ENCODE measurements around the gene ASH1L. TPM values are rescaled to one million over a fixed set of nuclear protein-coding genes. Genes with fewer than 3 reads are reported as not detected.

Gene ASH1L
- total and polyA plus RNA-seq, 9 of the 15 experiments (the other 6 are each of a cell fraction or from before 2014, with no cell fraction given) = 2.0 to 23.3 (median 14.6) TPM

DNA sequence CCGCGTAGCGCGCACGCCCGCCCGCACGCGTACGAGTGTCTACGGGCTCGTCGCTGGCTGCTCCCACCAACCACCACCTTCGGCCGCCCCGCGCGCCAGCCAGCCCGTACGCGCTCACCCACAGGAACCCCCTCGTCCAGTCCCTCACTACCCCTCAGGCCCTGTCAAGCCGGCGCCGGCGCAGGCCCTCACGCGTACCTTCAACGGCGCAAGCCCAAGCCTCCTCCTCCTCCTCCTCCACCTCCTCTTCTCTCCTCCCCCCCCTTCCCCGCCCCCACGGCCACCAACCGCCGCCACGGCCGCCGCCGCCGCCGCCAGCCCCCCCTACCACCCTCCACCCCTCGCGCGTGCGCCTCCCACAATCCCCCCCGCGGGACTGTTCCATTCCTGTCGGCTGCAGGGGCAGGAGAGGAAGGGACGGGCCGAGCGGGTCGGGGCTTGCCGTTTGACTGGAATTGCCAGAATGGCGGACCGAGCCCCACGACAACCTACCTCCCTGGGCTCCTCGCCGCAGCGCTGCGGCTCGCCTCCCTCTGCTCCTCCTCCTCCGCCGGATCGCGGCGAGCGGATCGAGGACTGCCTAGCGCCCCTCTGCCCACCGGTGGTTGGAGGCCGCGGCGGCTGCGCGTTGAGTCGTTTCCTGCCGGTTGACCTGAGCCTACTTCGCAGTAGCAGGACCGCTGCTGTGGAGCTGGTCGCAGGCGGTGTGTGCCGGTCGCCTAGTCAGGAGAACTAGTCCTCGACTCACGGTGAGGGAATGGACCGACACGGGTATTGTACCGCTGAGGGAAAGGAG is at the start of gene ASH1L (continued):
- TF ChIP-seq, protein P1, sequence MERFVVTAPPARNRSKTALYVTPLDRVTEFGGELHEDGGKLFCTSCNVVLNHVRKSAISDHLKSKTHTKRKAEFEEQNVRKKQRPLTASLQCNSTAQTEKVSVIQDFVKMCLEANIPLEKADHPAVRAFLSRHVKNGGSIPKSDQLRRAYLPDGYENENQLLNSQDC (CRISPR knock-in tag; IDR thresholded peaks at IDR 0.05) = 0 out of 2 replicates have a peak, but pooled peaks have one; percentile 4
- TF ChIP-seq, protein P2, sequence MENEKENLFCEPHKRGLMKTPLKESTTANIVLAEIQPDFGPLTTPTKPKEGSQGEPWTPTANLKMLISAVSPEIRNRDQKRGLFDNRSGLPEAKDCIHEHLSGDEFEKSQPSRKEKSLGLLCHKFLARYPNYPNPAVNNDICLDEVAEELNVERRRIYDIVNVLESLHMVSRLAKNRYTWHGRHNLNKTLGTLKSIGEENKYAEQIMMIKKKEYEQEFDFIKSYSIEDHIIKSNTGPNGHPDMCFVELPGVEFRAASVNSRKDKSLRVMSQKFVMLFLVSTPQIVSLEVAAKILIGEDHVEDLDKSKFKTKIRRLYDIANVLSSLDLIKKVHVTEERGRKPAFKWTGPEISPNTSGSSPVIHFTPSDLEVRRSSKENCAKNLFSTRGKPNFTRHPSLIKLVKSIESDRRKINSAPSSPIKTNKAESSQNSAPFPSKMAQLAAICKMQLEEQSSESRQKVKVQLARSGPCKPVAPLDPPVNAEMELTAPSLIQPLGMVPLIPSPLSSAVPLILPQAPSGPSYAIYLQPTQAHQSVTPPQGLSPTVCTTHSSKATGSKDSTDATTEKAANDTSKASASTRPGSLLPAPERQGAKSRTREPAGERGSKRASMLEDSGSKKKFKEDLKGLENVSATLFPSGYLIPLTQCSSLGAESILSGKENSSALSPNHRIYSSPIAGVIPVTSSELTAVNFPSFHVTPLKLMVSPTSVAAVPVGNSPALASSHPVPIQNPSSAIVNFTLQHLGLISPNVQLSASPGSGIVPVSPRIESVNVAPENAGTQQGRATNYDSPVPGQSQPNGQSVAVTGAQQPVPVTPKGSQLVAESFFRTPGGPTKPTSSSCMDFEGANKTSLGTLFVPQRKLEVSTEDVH (IDR thresholded peaks at IDR 0.05; ENCODE audit: low read depth, partially characterized antibody) = peak; percentile 46
- TF ChIP-seq, protein P3, sequence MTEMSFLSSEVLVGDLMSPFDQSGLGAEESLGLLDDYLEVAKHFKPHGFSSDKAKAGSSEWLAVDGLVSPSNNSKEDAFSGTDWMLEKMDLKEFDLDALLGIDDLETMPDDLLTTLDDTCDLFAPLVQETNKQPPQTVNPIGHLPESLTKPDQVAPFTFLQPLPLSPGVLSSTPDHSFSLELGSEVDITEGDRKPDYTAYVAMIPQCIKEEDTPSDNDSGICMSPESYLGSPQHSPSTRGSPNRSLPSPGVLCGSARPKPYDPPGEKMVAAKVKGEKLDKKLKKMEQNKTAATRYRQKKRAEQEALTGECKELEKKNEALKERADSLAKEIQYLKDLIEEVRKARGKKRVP (CRISPR knock-in tag; IDR thresholded peaks at IDR 0.05) = 0 out of 2 replicates have a peak, but pooled peaks have one; percentile 16
- peak; percentile 69 for TF ChIP-seq PHF20 (IDR thresholded peaks at IDR 0.05; ENCODE audit: partially characterized antibody)
- TF ChIP-seq, protein P4, sequence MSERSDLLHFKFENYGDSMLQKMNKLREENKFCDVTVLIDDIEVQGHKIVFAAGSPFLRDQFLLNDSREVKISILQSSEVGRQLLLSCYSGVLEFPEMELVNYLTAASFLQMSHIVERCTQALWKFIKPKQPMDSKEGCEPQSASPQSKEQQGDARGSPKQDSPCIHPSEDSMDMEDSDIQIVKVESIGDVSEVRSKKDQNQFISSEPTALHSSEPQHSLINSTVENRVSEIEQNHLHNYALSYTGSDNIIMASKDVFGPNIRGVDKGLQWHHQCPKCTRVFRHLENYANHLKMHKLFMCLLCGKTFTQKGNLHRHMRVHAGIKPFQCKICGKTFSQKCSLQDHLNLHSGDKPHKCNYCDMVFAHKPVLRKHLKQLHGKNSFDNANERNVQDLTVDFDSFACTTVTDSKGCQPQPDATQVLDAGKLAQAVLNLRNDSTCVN (CRISPR knock-in tag; IDR thresholded peaks at IDR 0.05) = peak; percentile 54; the same call in 1 of the 2 replicates
- TF ChIP-seq FOXA3 (CRISPR knock-in tag; conservative IDR thresholded peaks at IDR 0.05 in 1 of 2, IDR thresholded peaks at IDR 0.05 in 1 of 2) = peak in 1 of 2 experiments; percentile 67; a peak in 1 of 4 replicates
- no peak for TF ChIP-seq ZNF175 (CRISPR knock-in tag; IDR thresholded peaks at IDR 0.05; ENCODE audit: low read depth)
- TF ChIP-seq, protein P5, sequence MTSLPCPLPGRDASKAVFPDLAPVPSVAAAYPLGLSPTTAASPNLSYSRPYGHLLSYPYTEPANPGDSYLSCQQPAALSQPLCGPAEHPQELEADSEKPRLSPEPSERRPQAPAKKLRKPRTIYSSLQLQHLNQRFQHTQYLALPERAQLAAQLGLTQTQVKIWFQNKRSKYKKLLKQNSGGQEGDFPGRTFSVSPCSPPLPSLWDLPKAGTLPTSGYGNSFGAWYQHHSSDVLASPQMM (CRISPR knock-in tag; IDR thresholded peaks at IDR 0.05) = no peak
- TF ChIP-seq ETV1 (tag; conservative IDR thresholded peaks at IDR 0.05; ENCODE audit: low read depth) = no peak; the same call in 1 of the 2 replicates
- TF ChIP-seq ZNF174 (CRISPR knock-in tag; IDR thresholded peaks at IDR 0.05) = no peak; the same call in 1 of the 2 replicates
- peak; percentile 39 for TF ChIP-seq NCOR1 (IDR thresholded peaks at IDR 0.05)
- TF ChIP-seq, protein P6, sequence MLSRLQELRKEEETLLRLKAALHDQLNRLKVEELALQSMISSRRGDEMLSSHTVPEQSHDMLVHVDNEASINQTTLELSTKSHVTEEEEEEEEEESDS (CRISPR knock-in tag; IDR thresholded peaks at IDR 0.05) = no peak
- TF ChIP-seq CREBBP (IDR thresholded peaks at IDR 0.05; ENCODE audit: low read depth, low read length) = no peak
- TF ChIP-seq TRIM24 (IDR thresholded peaks at IDR 0.05) = peak in 1 of 2 experiments; percentile 63; a peak in 2 of 4 replicates
- no peak for TF ChIP-seq PYGO2 (tag; IDR thresholded peaks at IDR 0.05)
- TF ChIP-seq PCBP1 (IDR thresholded peaks at IDR 0.05; ENCODE audit: low read depth, low read length, poor library complexity, severe bottlenecking) = peak; percentile 77
- TF ChIP-seq, protein P7, sequence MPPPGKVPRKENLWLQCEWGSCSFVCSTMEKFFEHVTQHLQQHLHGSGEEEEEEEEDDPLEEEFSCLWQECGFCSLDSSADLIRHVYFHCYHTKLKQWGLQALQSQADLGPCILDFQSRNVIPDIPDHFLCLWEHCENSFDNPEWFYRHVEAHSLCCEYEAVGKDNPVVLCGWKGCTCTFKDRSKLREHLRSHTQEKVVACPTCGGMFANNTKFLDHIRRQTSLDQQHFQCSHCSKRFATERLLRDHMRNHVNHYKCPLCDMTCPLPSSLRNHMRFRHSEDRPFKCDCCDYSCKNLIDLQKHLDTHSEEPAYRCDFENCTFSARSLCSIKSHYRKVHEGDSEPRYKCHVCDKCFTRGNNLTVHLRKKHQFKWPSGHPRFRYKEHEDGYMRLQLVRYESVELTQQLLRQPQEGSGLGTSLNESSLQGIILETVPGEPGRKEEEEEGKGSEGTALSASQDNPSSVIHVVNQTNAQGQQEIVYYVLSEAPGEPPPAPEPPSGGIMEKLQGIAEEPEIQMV (tag; conservative IDR thresholded peaks at IDR 0.05; ENCODE audit: low read depth) = no peak
- TF ChIP-seq RBM17 (IDR thresholded peaks at IDR 0.05; ENCODE audit: borderline replicate concordance, low read depth, low read length) = no peak
- no peak for TF ChIP-seq HDAC3 (IDR thresholded peaks at IDR 0.05; ENCODE audit: borderline replicate concordance, partially characterized antibody)
